HepG2 (cell line): ENCODE data around the gene PATL2. TPM values are rescaled to one million over a fixed set of nuclear protein-coding genes. Genes with fewer than 3 reads are reported as not detected.
A peak's percentile ranks its signal among the peaks of the same experiment; 100 is the strongest.

Experiments used
- ATAC-seq: fragments of 200-7000 bp; cut with Tn5 transposase; 3 replicates; pipeline ENCODE4 v1.9.1; 2020; ENCODE audit warnings: mild to moderate bottlenecking, moderate library complexity
- BruUV-seq: library from RNA; stranded (reverse); fragments of 400-500 nt; replicated peaks from 2 replicates; lab custom pipeline; 2021; lab: Mats Ljungman, UMichigan
- CTCF ChIA-PET: fragments of 300-600 bp; formaldehyde crosslinking; extraction: SDS; loops from one replicate; lab custom pipeline; 2021; ENCODE audit warnings: low total read pairs, inconsistent platforms, low intra/inter-chr PET ratio; lab: Yijun Ruan, JAX
- POLR2A ChIA-PET: fragments of 350-600 bp; sonication (Branson Sonifier 250); formaldehyde crosslinking; loops from one replicate; lab custom pipeline; 2020; ENCODE audit warnings: antibody characterized with exemption, inconsistent platforms; lab: Yijun Ruan, JAX
- DNase-seq: peaks from one replicate; pipeline ENCODE4 v3.0.0-alpha.2; 2015; ENCODE audit warnings: low spot score
- FAIRE-seq: peaks from 3 replicates; lab custom pipeline; 2011; peaks lifted over from hg19 to GRCh38; lab: Jason Lieb, UNC
- H2AFZ ChIP-seq: one replicate; pipeline ENCODE4 v1.6.1; 2011; ENCODE audit warnings: low read length, inconsistent platforms
- H3K27ac ChIP-seq: fragments of 300-600 bp; 3 replicates; pipeline ENCODE4 v1.8.0; 2011; ENCODE audit warnings: mixed run types, mild to moderate bottlenecking, mixed read lengths, low read length, inconsistent platforms; ENCODE audit not compliant: insufficient read depth; ENCODE audit errors: extremely low read length
- H3K27me3 ChIP-seq, 2 experiments: fragments of 200-600 bp in 1 of 2; 2 replicates in 1 of 2; 3 replicates in 1 of 2; pipeline versions ENCODE4 v1.6.0 to v1.8.0; 2011; ENCODE audit warnings: low read length in 2 of 2, mild to moderate bottlenecking in 2 of 2, moderate library complexity in 2 of 2, inconsistent platforms in 1 of 2; ENCODE audit not compliant: insufficient read depth in 2 of 2, control insufficient read depth in 1 of 2
- H3K36me3 ChIP-seq, 2 experiments: fragments of 200-600 bp in 1 of 2; replicated peaks in 1 of 2; 2 replicates in 1 of 2; 3 replicates in 1 of 2; pipeline versions ENCODE4 v1.5.1 to v1.8.0; 2011; ENCODE audit warnings: low read length in 2 of 2, inconsistent platforms in 1 of 2; ENCODE audit not compliant: insufficient read depth in 2 of 2, control insufficient read depth in 1 of 2
- H3K4me1 ChIP-seq: 2 replicates; pipeline ENCODE4 v1.5.1; 2012; ENCODE audit warnings: low read length, inconsistent platforms; ENCODE audit not compliant: insufficient read depth
- H3K4me2 ChIP-seq: 2 replicates; pipeline ENCODE4 v1.6.0; 2011; ENCODE audit warnings: low read depth, low read length, inconsistent platforms
- H3K4me3 ChIP-seq, 3 experiments: fragments of 200-600 bp in 1 of 3; sonication (generic), shearing (Covaris generic) in 1 of 3; replicated peaks in 1 of 3; 2 replicates each; pipeline ENCODE4 v1.5.1; 2011 to 2016; ENCODE audit warnings: low read length in 3 of 3, inconsistent platforms in 2 of 3, low read depth in 2 of 3, mild to moderate bottlenecking in 2 of 3, control low read depth in 1 of 3, mixed read lengths in 1 of 3; ENCODE audit not compliant: insufficient read depth in 1 of 3
- H3K79me2 ChIP-seq: one replicate; pipeline ENCODE4 v1.6.1; 2011; ENCODE audit warnings: low read length, inconsistent platforms; ENCODE audit not compliant: insufficient read depth
- H3K9ac ChIP-seq: 2 replicates; pipeline ENCODE4 v1.6.0; 2011; ENCODE audit warnings: mild to moderate bottlenecking, low read depth, low read length, inconsistent platforms; ENCODE audit not compliant: insufficient read depth
- H3K9me3 ChIP-seq: 2 replicates; pipeline ENCODE4 v1.5.1; 2012; ENCODE audit warnings: mild to moderate bottlenecking, low read length
- H4K20me1 ChIP-seq: 2 replicates; pipeline ENCODE4 v1.6.0; 2011; ENCODE audit warnings: inconsistent platforms, mild to moderate bottlenecking, low read length, moderate library complexity; ENCODE audit not compliant: insufficient read depth
- ARID3A ChIP-seq: IDR thresholded peaks from 2 replicates; pipeline ENCODE4 v1.6.1; 2012; ENCODE audit warnings: low read depth, low read length, improper control_type of control experiment
- ELF1 ChIP-seq: sonication (generic); formaldehyde crosslinking; IDR thresholded peaks from 2 replicates; pipeline ENCODE4 v1.4.0; 2020; ENCODE audit warnings: missing genetic modification reagents
- RBFOX2 ChIP-seq: fragments of 200-400 bp; formaldehyde crosslinking; IDR thresholded peaks from 2 replicates; pipeline ENCODE4 v1.6.1; 2017; ENCODE audit warnings: low read depth, mild to moderate bottlenecking, low read length
- SMC3 ChIP-seq: IDR thresholded peaks from 2 replicates; pipeline ENCODE4 v1.6.1; 2011; ENCODE audit warnings: low read length, improper control_type of control experiment
- STAG1 ChIP-seq: sonication (generic); formaldehyde crosslinking; IDR thresholded peaks from 2 replicates; pipeline ENCODE4 v1.4.0; 2020; ENCODE audit warnings: missing genetic modification reagents
- TSC22D2 ChIP-seq: sonication (generic); formaldehyde crosslinking; IDR thresholded peaks from 2 replicates; pipeline ENCODE4 v1.5.1; 2020; ENCODE audit warnings: missing genetic modification reagents, mild to moderate bottlenecking, borderline replicate concordance
- ZNF136 ChIP-seq: sonication (generic); formaldehyde crosslinking; IDR thresholded peaks from 2 replicates; pipeline ENCODE4 v1.8.1; 2022; ENCODE audit warnings: low read depth, mild to moderate bottlenecking, moderate library complexity, missing genetic modification reagents
- ZNF543 ChIP-seq: sonication (generic); formaldehyde crosslinking; IDR thresholded peaks from 2 replicates; pipeline ENCODE4 v1.4.0; 2020; ENCODE audit warnings: mild to moderate bottlenecking, missing genetic modification reagents
- ZNF790 ChIP-seq: sonication (generic); formaldehyde crosslinking; IDR thresholded peaks from 2 replicates; pipeline ENCODE4 v1.8.0; 2022; ENCODE audit warnings: missing genetic modification reagents, mild to moderate bottlenecking, borderline replicate concordance
- WGBS: methylation state at CpG from one replicate; pipeline ENCODE4 v1.1.6; 2017; ENCODE audit warnings: low lambda C conversion rate; 5-methylcytosine and 5-hydroxymethylcytosine counted together
- in situ Hi-C: cut with HindIII; loops from 2 replicates; pipeline ENCODE4 v1.10.0; 2017; ENCODE audit warnings: low pct_unique_long_range_greater_than_20kb; ENCODE audit not compliant: extremely low pct_ligation_motif_present
- intact Hi-C: fragments of 100-400 bp; cut with micrococcal nuclease; formaldehyde crosslinking; loops from one replicate; pipeline ENCODE4 v1.10.0; 2022; ENCODE audit not compliant: unreplicated experiment
- polyA plus RNA-seq, 8 experiments: library from polyadenylated mRNA; depleted of rRNA in 3 of 8; stranded (reverse) in 7 of 8; unstranded in 1 of 8; fragments of >200 nt; fragmentation: Illumina TruSeq in 4 of 8; extraction: Trizol in 4 of 8; gene quantifications; 2 replicates each; pipeline versions ENCODE4 v1.2.1 to v1.2.3, GENCODE V29; 2011 to 2016; ENCODE audit warnings: low read depth in 4 of 8, missing spikeins in 1 of 8, mixed read lengths in 1 of 8; ENCODE audit not compliant: insufficient read depth in 1 of 8
- total RNA-seq, 5 experiments: library from RNA; depleted of rRNA; stranded (reverse); fragments of >200 nt; fragmentation: Illumina TruSeq; extraction: Trizol; gene quantifications; 2 replicates each; pipeline ENCODE4 v1.2.3, GENCODE V29; 2016; ENCODE audit warnings: low read depth in 1 of 5
- TF ChIP-seq, protein P1 (sequence below): sonication (generic); formaldehyde crosslinking; IDR thresholded peaks from 2 replicates; pipeline ENCODE4 v1.5.0; 2020; ENCODE audit warnings: mild to moderate bottlenecking, missing genetic modification reagents, moderate library complexity

The PATL2 gene
- total and polyA plus RNA-seq, 2 of the 13 experiments (the other 11 are each of a cell fraction or from before 2014, with no cell fraction given): 0.15 to 0.53 TPM

GRCh38 chr15:44715142-44715796, 4.1 kb upstream of the PATL2 start:
- 0 out of 2 replicates have a peak, but pooled peaks have one; percentile 19 for TF ChIP-seq RBFOX2
- no peak for TF ChIP-seq TSC22D2 (CRISPR knock-in tag)
- ATAC-seq (no peak), DNase-seq (no peak), FAIRE-seq (no peak)
- BruUV-seq: no TSS peak
- Histone ChIP-seq H3K79me2 (peaks cover 39% of the 10 kb centered on the region), H3K4me3 (no peak overlapping the region), H3K9me3 (no peaks in the 10 kb centered on the region), H3K27ac (no peak overlapping the region), H2AFZ (no peak overlapping the region), H3K36me3 (peaks cover 8 to 29% of the 10 kb centered on the region in 2 experiments), H3K4me2 (no peak overlapping the region), H4K20me1 (peaks cover 17% of the 10 kb centered on the region; the same call in 1 of the 2 replicates), H3K9ac (no peak overlapping the region), H3K4me1 (peaks cover 35% of the 10 kb centered on the region), H3K27me3 (no peaks in the 10 kb centered on the region; a peak in 1 of 5 replicates)
- in situ Hi-C loops (no loop called here), intact Hi-C loops (no loop called here)
- 95% methylated on average over 6 of the region's 6 CpGs for WGBS
- CTCF ChIA-PET: no interaction called here
- POLR2A ChIA-PET: interaction anchor here (6.6 kb wide), 1 partner anchor 13 kb away, joined by 157 read pairs; no protein-coding TSS in a partner anchor

DNA sequence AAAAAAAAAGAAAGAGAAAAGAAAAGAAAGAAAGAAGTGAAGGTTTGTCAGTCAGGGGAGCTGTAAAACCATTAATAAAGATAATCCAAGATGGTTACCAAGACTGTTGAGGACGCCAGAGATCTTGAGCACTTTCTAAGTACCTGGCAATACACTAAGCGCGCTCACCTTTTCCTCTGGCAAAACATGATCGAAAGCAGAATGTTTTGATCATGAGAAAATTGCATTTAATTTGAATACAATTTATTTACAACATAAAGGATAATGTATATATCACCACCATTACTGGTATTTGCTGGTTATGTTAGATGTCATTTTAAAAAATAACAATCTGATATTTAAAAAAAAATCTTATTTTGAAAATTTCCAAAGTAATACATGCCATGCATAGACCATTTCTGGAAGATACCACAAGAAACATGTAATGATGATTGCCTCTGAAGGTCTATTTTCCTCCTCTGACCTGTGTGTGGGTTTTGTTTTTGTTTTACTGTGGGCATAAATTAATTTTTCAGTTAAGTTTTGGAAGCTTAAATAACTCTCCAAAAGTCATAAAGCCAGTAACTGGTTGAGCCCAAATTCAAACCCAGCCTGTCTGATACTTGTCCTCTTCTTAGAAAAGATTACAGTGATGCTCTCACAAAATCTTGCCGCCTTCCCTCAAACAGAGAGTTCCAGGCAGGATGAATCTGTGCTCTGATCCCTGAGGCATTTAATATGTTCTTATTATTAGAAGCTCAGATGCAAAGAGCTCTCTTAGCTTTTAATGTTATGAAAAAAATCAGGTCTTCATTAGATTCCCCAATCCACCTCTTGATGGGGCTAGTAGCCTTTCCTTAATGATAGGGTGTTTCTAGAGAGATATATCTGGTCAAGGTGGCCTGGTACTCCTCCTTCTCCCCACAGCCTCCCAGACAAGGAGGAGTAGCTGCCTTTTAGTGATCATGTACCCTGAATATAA, 2.2 kb upstream of the PATL2 start:
- H2AFZ ChIP-seq: no peak overlapping the region
- peak; percentile 27 for DNase-seq
- no peak for TF ChIP-seq ZNF543 (CRISPR knock-in tag)
- TF ChIP-seq STAG1 (CRISPR knock-in tag): peak; percentile 46; the same call in 1 of the 2 replicates
- no peak for TF ChIP-seq ZNF790 (CRISPR knock-in tag)
- TF ChIP-seq, protein P1, sequence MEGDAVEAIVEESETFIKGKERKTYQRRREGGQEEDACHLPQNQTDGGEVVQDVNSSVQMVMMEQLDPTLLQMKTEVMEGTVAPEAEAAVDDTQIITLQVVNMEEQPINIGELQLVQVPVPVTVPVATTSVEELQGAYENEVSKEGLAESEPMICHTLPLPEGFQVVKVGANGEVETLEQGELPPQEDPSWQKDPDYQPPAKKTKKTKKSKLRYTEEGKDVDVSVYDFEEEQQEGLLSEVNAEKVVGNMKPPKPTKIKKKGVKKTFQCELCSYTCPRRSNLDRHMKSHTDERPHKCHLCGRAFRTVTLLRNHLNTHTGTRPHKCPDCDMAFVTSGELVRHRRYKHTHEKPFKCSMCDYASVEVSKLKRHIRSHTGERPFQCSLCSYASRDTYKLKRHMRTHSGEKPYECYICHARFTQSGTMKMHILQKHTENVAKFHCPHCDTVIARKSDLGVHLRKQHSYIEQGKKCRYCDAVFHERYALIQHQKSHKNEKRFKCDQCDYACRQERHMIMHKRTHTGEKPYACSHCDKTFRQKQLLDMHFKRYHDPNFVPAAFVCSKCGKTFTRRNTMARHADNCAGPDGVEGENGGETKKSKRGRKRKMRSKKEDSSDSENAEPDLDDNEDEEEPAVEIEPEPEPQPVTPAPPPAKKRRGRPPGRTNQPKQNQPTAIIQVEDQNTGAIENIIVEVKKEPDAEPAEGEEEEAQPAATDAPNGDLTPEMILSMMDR (CRISPR knock-in tag): peak; percentile 50
- TF ChIP-seq ZNF136: no peak
- no peak for TF ChIP-seq ELF1 (CRISPR knock-in tag)
- TF ChIP-seq RBFOX2: 0 out of 2 replicates have a peak, but pooled peaks have one; percentile 20
- TF ChIP-seq ARID3A: 0 out of 2 replicates have a peak, but pooled peaks have one; percentile 23
- peak; percentile 17; the same call in 1 of the 2 replicates for TF ChIP-seq SMC3
- TF ChIP-seq, all 625 proteins: peak for 5

More for the DNA sequence above, 2.2 kb upstream of the PATL2 start:
- Histone ChIP-seq H3K4me2 (peak overlapping the region; percentile 88), H3K4me1 (peaks cover 23% of the 10 kb centered on the region), H3K4me3 (peak overlapping the region; percentile 85 to 99 (median 96)), H3K36me3 (peaks cover 8 to 29% of the 10 kb centered on the region in 2 experiments), H3K79me2 (peaks cover 39% of the 10 kb centered on the region), H3K27me3 (no peaks in the 10 kb centered on the region; a peak in 1 of 5 replicates), H4K20me1 (peaks cover 17% of the 10 kb centered on the region; the same call in 1 of the 2 replicates), H3K27ac (no peak overlapping the region), H3K9me3 (no peaks in the 10 kb centered on the region), H3K9ac (peak overlapping the region; percentile 94)
- BruUV-seq: no TSS peak
- ChIA-PET CTCF (interaction anchor here (0.9 kb wide), 1 partner anchor 25 kb away, joined by 5 read pairs; no protein-coding TSS in a partner anchor), POLR2A (interaction anchor here (0.6 to 6.6 kb wide), 6 partner anchors 8 to 50 kb away, joined by 3 to 157 read pairs (median 30); partner anchors contain the start of genes SPG11 and TRIM69)
- ATAC-seq (no peak), FAIRE-seq (no peak)
- 85% methylated on average over 5 of the region's 5 CpGs for WGBS
- in situ Hi-C loops: no loop called here
- intact Hi-C loops: no loop called here
